ENCODE data around the gene EIF2D. TPM values are rescaled to one million over a fixed set of nuclear protein-coding genes. Genes with fewer than 3 reads are reported as not detected.

EIF2D gene
- total RNA-seq, 4 donors from 2014 or later: 42.0 to 78.4 (median 60.0) TPM

- 89% methylated on average over 7 of the region's 7 CpGs for WGBS, 2 donors
- DNase-seq (ENCODE audit: low spot score in 2 of 2): no peak
- H3K36me3 ChIP-seq: peaks cover 0 to 7% (median 0%) of the 10 kb centered on the region in 3 donors
- H3K4me3 ChIP-seq: no peak overlapping the region
- TF ChIP-seq CTCF (IDR thresholded peaks at IDR 0.05): no peak
- no peak for TF ChIP-seq POLR2A (IDR thresholded peaks at IDR 0.05)
- no peak for TF ChIP-seq EP300 (IDR thresholded peaks at IDR 0.05)
- H3K27ac ChIP-seq: no peak overlapping the region
- H3K9me3 ChIP-seq: no peaks in the 10 kb centered on the region
- H3K27me3 ChIP-seq: peaks cover 0 to 10% of the 10 kb centered on the region in 2 donors
- peaks cover 0 to 3% (median 0%) of the 10 kb centered on the region in 4 donors for H3K4me1 ChIP-seq
Observed at GRCh38 chr1:206653715-206654459, 41.6 kb upstream of the EIF2D start.

DNA sequence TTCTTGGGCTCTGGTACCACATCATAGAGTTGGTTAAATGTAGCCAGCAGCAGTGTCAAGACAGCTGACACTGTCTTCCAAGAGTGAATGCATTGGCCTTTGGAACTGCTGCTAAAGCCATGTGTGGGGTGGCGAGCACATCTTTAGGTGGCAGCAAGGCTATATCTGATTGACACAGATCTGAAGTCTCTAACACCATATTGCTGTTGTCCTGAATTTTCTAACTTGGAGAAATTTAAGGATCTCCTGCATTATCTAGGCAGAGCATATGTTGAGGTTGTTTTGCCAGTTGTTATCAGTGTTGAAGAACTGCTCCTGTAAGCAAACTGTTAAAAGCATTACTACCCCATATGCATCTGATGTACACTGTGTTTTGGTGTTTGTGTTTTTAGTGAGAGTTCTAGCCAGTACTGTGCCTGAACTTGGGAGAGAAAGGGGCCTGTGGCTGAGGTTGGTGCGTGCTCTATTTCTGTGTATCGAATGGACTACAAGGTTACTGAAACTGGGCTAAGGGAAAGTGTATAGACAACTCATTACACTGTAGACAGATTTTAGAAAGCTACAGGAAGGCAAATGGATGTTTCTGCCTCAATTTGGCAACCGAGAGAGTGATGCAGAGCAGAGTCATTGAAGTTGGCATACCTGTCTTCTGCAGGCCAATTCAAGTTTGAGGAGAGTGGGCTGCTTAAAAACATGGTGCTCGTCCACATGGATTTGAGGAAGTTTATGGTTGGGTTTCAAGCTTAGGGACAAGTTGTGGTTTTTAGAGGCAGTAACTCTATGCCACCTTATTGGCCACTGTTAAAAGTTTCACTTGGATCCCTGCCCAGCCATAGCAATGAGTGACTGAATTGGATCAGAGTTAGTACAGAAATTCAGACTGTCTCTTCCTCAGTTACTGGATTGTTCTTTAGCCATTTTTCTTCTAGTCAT lies 40.0 kb upstream of the EIF2D start:
- WGBS, 2 donors: 92 to 95% methylated on average over 5 of the region's 5 CpGs
- no peak overlapping the region for H3K27ac ChIP-seq
- H3K27me3 ChIP-seq: no peaks in the 10 kb centered on the region

DNA sequence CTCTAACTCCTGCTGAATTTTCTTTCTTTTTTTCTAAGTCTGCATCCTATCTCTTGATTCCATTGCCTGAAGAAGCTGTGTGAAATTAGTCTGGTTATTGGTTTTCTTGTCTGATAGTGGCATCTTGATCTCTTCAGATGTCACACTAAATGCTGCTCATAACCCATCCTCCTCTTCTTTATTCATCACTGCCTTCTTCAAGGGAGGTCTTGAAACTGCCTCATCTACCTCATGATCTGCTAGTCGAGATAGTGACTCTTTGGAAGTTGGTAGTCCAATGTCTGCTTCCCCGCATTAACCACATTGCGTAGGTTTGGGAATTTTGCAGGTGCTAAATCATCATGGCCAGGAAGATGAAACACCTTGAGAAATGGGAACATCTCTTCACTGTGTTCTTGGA lies 38.7 kb upstream of the EIF2D start:
- Histone ChIP-seq H3K27ac (no peak overlapping the region), H3K4me1 (no peaks in the 10 kb centered on the region), H3K9me3 (no peaks in the 10 kb centered on the region), H3K27me3 (no peaks in the 10 kb centered on the region), H3K4me3 (no peak overlapping the region), H3K36me3 (peaks cover 0 to 25% (median 0%) of the 10 kb centered on the region in 3 donors)
- DNase-seq (ENCODE audit: low spot score in 2 of 2): no peak
- TF ChIP-seq EP300 (IDR thresholded peaks at IDR 0.05) (no peak), POLR2A (IDR thresholded peaks at IDR 0.05) (no peak), CTCF (IDR thresholded peaks at IDR 0.05) (no peak)
- 94 to 96% methylated on average over 3 of the region's 3 CpGs for WGBS, 2 donors

More for the DNA sequence above, 40.0 kb upstream of the EIF2D start:
- no peaks in the 10 kb centered on the region for H3K9me3 ChIP-seq
- peaks cover 0 to 24% (median 0%) of the 10 kb centered on the region in 3 donors for H3K36me3 ChIP-seq
- no peak overlapping the region for H3K4me3 ChIP-seq
- DNase-seq (ENCODE audit: low spot score in 2 of 2): no peak
- H3K4me1 ChIP-seq: no peaks in the 10 kb centered on the region
- TF ChIP-seq EP300 (IDR thresholded peaks at IDR 0.05) (no peak), CTCF (IDR thresholded peaks at IDR 0.05) (no peak), POLR2A (IDR thresholded peaks at IDR 0.05) (no peak)

GRCh38 chr1:206649261-206649921 lies 37.1 kb upstream of the EIF2D start:
- H3K4me3 ChIP-seq: no peak overlapping the region
- no peaks in the 10 kb centered on the region for H3K9me3 ChIP-seq
- H3K4me1 ChIP-seq: no peaks in the 10 kb centered on the region
- WGBS, 2 donors: 81% methylated on average over 5 of the region's 5 CpGs
- peaks cover 0 to 28% (median 0%) of the 10 kb centered on the region in 3 donors for H3K36me3 ChIP-seq
- H3K27ac ChIP-seq: no peak overlapping the region
- TF ChIP-seq CTCF (IDR thresholded peaks at IDR 0.05) (no peak), POLR2A (IDR thresholded peaks at IDR 0.05) (no peak), EP300 (IDR thresholded peaks at IDR 0.05) (no peak)
- no peaks in the 10 kb centered on the region for H3K27me3 ChIP-seq
- no peak for DNase-seq (ENCODE audit: low spot score in 2 of 2)
